VCaP (cell line): ENCODE results near the gene SERHL2.
"Not testable (repeated sequence)": the region's sequence is repeated elsewhere in the genome, so short reads cannot be mapped to it uniquely, and the experiment has no call there.

Source experiments
- H3K27ac ChIP-seq: fragments of 450-650 bp; 2 replicates; pipeline ENCODE4 v1.5.1; 2017
- CTCF ChIP-seq: fragments of 450-650 bp; conservative IDR thresholded peaks from 2 replicates; pipeline ENCODE4 v1.5.1; 2017; ENCODE audit warnings: mild to moderate bottlenecking, moderate library complexity

Gene SERHL2

GRCh38 chr22:42596336-42596735 is 42.6 kb downstream of the SERHL2 start:
- TF ChIP-seq CTCF = no peak
- no peak overlapping the region for H3K27ac ChIP-seq

GRCh38 chr22:42596863-42597530 is 43.2 kb downstream of the SERHL2 start:
- H3K27ac ChIP-seq = no peak overlapping the region
- no peak for TF ChIP-seq CTCF

- H3K27ac ChIP-seq = no peak overlapping the region
- no peak for TF ChIP-seq CTCF
Measured at GRCh38 chr22:42601879-42602465, 48.2 kb downstream of the SERHL2 start.

- H3K27ac ChIP-seq = no peak overlapping the region
- TF ChIP-seq CTCF = no peak
Measured at GRCh38 chr22:42602470-42602869, 48.7 kb downstream of the SERHL2 start.

GRCh38 chr22:42603427-42603826 is 49.7 kb downstream of the SERHL2 start:
- H3K27ac ChIP-seq = no peak overlapping the region
- no peak for TF ChIP-seq CTCF

GRCh38 chr22:42604403-42604802 is 50.6 kb downstream of the SERHL2 start:
- no peak overlapping the region for H3K27ac ChIP-seq
- no peak for TF ChIP-seq CTCF

- H3K27ac ChIP-seq = not testable (repeated sequence)
Measured at GRCh38 chr22:42607641-42608040, 53.9 kb downstream of the SERHL2 start.

GRCh38 chr22:42608136-42608822 is 54.5 kb downstream of the SERHL2 start:
- no peak overlapping the region for H3K27ac ChIP-seq
- TF ChIP-seq CTCF = no peak
